NB4 (cell line): ENCODE measurements around the gene TTBK2.

ENCODE experiments used
- MYC ChIP-seq: IDR thresholded peaks from 2 replicates; pipeline ENCODE4 v1.6.1; 2011; ENCODE audit warnings: low read depth, low read length
- POLR2A ChIP-seq: IDR thresholded peaks from 2 replicates; pipeline ENCODE4 v1.6.1; 2011; ENCODE audit warnings: mild to moderate bottlenecking; ENCODE audit not compliant: insufficient read length; ENCODE audit errors: extremely low read depth
- TF ChIP-seq, protein P1 (sequence below): IDR thresholded peaks from one replicate; pipeline ENCODE4 v1.5.1; 2012; ENCODE audit warnings: low read depth, low read length
- TF ChIP-seq, protein P2 (sequence below): IDR thresholded peaks from 2 replicates; pipeline ENCODE4 v1.6.1; 2011; ENCODE audit warnings: low read depth, low read length

DNA sequence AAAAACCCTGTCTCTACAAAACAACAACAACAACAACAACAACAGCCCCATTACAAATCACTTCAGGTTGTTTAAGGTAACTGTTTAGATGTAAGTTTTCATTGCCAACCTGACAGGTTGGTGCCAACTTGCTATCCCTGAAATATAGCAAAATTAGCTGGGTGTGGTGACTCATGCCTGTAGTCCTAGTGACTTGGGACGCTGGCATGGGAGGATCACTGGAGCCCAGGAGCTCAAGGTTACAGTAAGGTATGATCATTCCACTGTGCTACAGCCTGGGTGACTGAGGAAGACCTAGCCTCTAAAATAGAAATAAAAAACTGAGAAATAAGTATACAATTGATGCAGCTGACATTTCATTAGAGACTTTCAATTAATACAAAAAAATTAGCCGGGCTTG is 147.7 kb downstream of the TTBK2 start:
- TF ChIP-seq MYC (no peak), POLR2A (no peak)
- TF ChIP-seq, protein P1, sequence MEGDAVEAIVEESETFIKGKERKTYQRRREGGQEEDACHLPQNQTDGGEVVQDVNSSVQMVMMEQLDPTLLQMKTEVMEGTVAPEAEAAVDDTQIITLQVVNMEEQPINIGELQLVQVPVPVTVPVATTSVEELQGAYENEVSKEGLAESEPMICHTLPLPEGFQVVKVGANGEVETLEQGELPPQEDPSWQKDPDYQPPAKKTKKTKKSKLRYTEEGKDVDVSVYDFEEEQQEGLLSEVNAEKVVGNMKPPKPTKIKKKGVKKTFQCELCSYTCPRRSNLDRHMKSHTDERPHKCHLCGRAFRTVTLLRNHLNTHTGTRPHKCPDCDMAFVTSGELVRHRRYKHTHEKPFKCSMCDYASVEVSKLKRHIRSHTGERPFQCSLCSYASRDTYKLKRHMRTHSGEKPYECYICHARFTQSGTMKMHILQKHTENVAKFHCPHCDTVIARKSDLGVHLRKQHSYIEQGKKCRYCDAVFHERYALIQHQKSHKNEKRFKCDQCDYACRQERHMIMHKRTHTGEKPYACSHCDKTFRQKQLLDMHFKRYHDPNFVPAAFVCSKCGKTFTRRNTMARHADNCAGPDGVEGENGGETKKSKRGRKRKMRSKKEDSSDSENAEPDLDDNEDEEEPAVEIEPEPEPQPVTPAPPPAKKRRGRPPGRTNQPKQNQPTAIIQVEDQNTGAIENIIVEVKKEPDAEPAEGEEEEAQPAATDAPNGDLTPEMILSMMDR = no peak
- TF ChIP-seq, protein P2, sequence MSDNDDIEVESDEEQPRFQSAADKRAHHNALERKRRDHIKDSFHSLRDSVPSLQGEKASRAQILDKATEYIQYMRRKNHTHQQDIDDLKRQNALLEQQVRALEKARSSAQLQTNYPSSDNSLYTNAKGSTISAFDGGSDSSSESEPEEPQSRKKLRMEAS = no peak
